ENCODE measurements around the gene FAM32A.

Gene FAM32A

GRCh38 chr19:16226878-16227836, 41.9 kb downstream of the FAM32A start:
- no peak for DNase-seq

GRCh38 chr19:16227837-16228636, 42.8 kb downstream of the FAM32A start:
- DNase-seq = no peak

GRCh38 chr19:16228637-16229321, 43.6 kb downstream of the FAM32A start:
- DNase-seq = no peak

GRCh38 chr19:16229322-16229641, 44.1 kb downstream of the FAM32A start:
- DNase-seq = no peak

- no peak for DNase-seq
These were observed 46.9 kb downstream of the FAM32A start for GRCh38 chr19:16232127-16232526.

- DNase-seq = no peak
These were observed 47.4 kb downstream of the FAM32A start for GRCh38 chr19:16232568-16232967.

- DNase-seq = no peak
These were observed 48.0 kb downstream of the FAM32A start for GRCh38 chr19:16233081-16233776.

- DNase-seq = no peak
These were observed 48.8 kb downstream of the FAM32A start for GRCh38 chr19:16233836-16234551.

GRCh38 chr19:16234552-16235445, 49.6 kb downstream of the FAM32A start:
- DNase-seq = no peak

GRCh38 chr19:16235811-16236652, 50.8 kb downstream of the FAM32A start:
- no peak for DNase-seq

Measured in islet precursor cell (in vitro differentiated cells).